GM19397 (cell line): ENCODE data around the gene CPNE9.
"Not testable (repeated sequence)": the region's sequence is repeated elsewhere in the genome, so short reads cannot be mapped to it uniquely, and the experiment has no call there.

Experiments used
- ATAC-seq: cut with Tn5 transposase; IDR thresholded peaks from one replicate; pipeline ENCODE4 v1.9.1; 2021; ENCODE audit warnings: mild to moderate bottlenecking, moderate library complexity; ENCODE audit not compliant: unreplicated experiment

Gene CPNE9

GRCh38 chr3:9771007-9771406 is 67.4 kb downstream of the CPNE9 start:
- not testable (repeated sequence) for ATAC-seq

- ATAC-seq, result no peak
Observed at GRCh38 chr3:9776896-9777693, 73.5 kb downstream of the CPNE9 start.

- no peak for ATAC-seq
Observed at GRCh38 chr3:9777694-9778021, 74.0 kb downstream of the CPNE9 start.

- no peak for ATAC-seq
Observed at GRCh38 chr3:9778143-9779074, 74.8 kb downstream of the CPNE9 start.

GRCh38 chr3:9779075-9779593 is 75.5 kb downstream of the CPNE9 start:
- ATAC-seq, result no peak
